CD14-positive monocyte (primary cell): ENCODE data around the gene NEGR1. TPM values are rescaled to one million over a fixed set of nuclear protein-coding genes. Genes with fewer than 3 reads are reported as not detected.

Experiments used
- DNase-seq, 3 donors: peaks; one replicate each; pipeline ENCODE4 v3.0.0-alpha.2; 2011 to 2022
- H2AFZ ChIP-seq: 2 replicates; pipeline ENCODE4 v1.6.0; 2012; ENCODE audit warnings: mild to moderate bottlenecking, low read depth, low read length, inconsistent platforms; ENCODE audit not compliant: insufficient read depth, poor library complexity, severe bottlenecking
- H3K27ac ChIP-seq, 2 donors: 1 replicate in 1 of 2; 2 replicates in 1 of 2; pipeline ENCODE4 v1.5.1; 2012 to 2013; ENCODE audit warnings: low read length in 2 of 2, control low read depth in 1 of 2, inconsistent platforms in 1 of 2, low read depth in 1 of 2, mild to moderate bottlenecking in 1 of 2
- H3K27me3 ChIP-seq, 2 donors: one replicate each; pipeline versions ENCODE4 v1.6.0 to v1.6.1; 2011 to 2013; ENCODE audit warnings: low read length in 2 of 2; ENCODE audit not compliant: control insufficient read depth in 2 of 2, insufficient read depth in 2 of 2
- H3K36me3 ChIP-seq, 2 donors: replicated peaks in 1 of 2; 1 replicate in 1 of 2; 2 replicates in 1 of 2; pipeline versions ENCODE4 v1.5.1 to v1.6.1; 2012 to 2013; ENCODE audit warnings: low read length in 2 of 2, control low read depth in 1 of 2, inconsistent platforms in 1 of 2, mild to moderate bottlenecking in 1 of 2; ENCODE audit not compliant: insufficient read depth in 2 of 2, control insufficient read depth in 1 of 2
- H3K4me1 ChIP-seq, 2 donors: 1 replicate in 1 of 2; 2 replicates in 1 of 2; pipeline versions ENCODE4 v1.5.1 to v1.6.1; 2012 to 2013; ENCODE audit warnings: low read length in 2 of 2, control low read depth in 1 of 2, inconsistent platforms in 1 of 2, mild to moderate bottlenecking in 1 of 2, moderate library complexity in 1 of 2; ENCODE audit not compliant: insufficient read depth in 2 of 2, control insufficient read depth in 1 of 2
- H3K4me2 ChIP-seq: replicated peaks from 2 replicates; pipeline ENCODE3; 2012; ENCODE audit warnings: low read length, moderate library complexity, mild to moderate bottlenecking; ENCODE audit not compliant: poor library complexity, severe bottlenecking; ENCODE audit errors: extremely low read depth
- H3K4me3 ChIP-seq, 3 experiments: fragments of 200-600 bp in 1 of 3; sonication (generic) in 1 of 3; replicated peaks in 1 of 3; 1 replicate in 2 of 3; 2 replicates in 1 of 3; pipeline ENCODE4 v1.5.1; 2011 to 2013; ENCODE audit warnings: low read length in 3 of 3, mild to moderate bottlenecking in 3 of 3, control low read depth in 2 of 3, low read depth in 2 of 3, inconsistent platforms in 1 of 3, moderate library complexity in 1 of 3
- H3K79me2 ChIP-seq: 2 replicates; pipeline ENCODE4 v1.6.0; 2012; ENCODE audit warnings: mild to moderate bottlenecking, control low read depth, inconsistent platforms, low read length, moderate library complexity; ENCODE audit not compliant: insufficient read depth
- H3K9ac ChIP-seq: 2 replicates; pipeline ENCODE4 v1.6.0; 2017; ENCODE audit warnings: low read length, mild to moderate bottlenecking; ENCODE audit not compliant: insufficient read depth, poor library complexity, severe bottlenecking
- H3K9me3 ChIP-seq, 2 donors: replicated peaks in 1 of 2; 1 replicate in 1 of 2; 2 replicates in 1 of 2; pipeline versions ENCODE4 v1.5.1 to v1.6.1; 2012 to 2013; ENCODE audit warnings: low read length in 2 of 2, control low read depth in 1 of 2; ENCODE audit not compliant: control insufficient read depth in 1 of 2, insufficient read depth in 1 of 2
- H4K20me1 ChIP-seq: 2 replicates; pipeline ENCODE4 v1.6.0; 2012; ENCODE audit warnings: mild to moderate bottlenecking, low read length, control low read depth, moderate library complexity; ENCODE audit not compliant: insufficient read depth
- H3K27ac Mint-ChIP-seq, 7 donors: one replicate each; pipeline ENCODE4 v1.8.0; 2020; ENCODE audit warnings: mild to moderate bottlenecking in 7 of 7, mixed read lengths in 7 of 7, moderate library complexity in 6 of 7, inconsistent platforms in 2 of 7
- H3K27me3 Mint-ChIP-seq, 3 donors: one replicate each; pipeline ENCODE4 v1.8.0; 2021 to 2022; ENCODE audit warnings: low read depth in 3 of 3, mild to moderate bottlenecking in 3 of 3, mixed read lengths in 3 of 3, moderate library complexity in 3 of 3, inconsistent platforms in 1 of 3
- H3K36me3 Mint-ChIP-seq, 2 donors: one replicate each; pipeline ENCODE4 v1.8.0; 2020; ENCODE audit warnings: mixed read lengths in 2 of 2, inconsistent platforms in 1 of 2, mild to moderate bottlenecking in 1 of 2
- H3K4me1 Mint-ChIP-seq: one replicate; pipeline ENCODE4 v1.8.0; 2020; ENCODE audit warnings: mild to moderate bottlenecking, mixed read lengths
- H3K4me3 Mint-ChIP-seq, 2 donors: one replicate each; pipeline ENCODE4 v1.8.0; 2020; ENCODE audit warnings: mild to moderate bottlenecking in 2 of 2, mixed read lengths in 2 of 2, moderate library complexity in 1 of 2
- H3K9me3 Mint-ChIP-seq, 7 donors: one replicate each; pipeline ENCODE4 v1.8.0; 2020 to 2022; ENCODE audit warnings: mixed read lengths in 7 of 7, mild to moderate bottlenecking in 6 of 7, moderate library complexity in 6 of 7, inconsistent platforms in 2 of 7
- CTCF ChIP-seq: fragments of 200-600 bp; IDR thresholded peaks from one replicate; pipeline ENCODE4 v1.8.0; 2022; ENCODE audit warnings: antibody characterized with exemption, mild to moderate bottlenecking
- WGBS: methylation state at CpG from one replicate; pipeline ENCODE4 v1.1.5; 2013; ENCODE audit warnings: missing lambda C conversion rate; ENCODE audit not compliant: insufficient coverage; 5-methylcytosine and 5-hydroxymethylcytosine counted together
- intact Hi-C, 2 donors: fragments of 100-400 bp; cut with micrococcal nuclease; formaldehyde crosslinking; loops; one replicate each; pipeline versions ENCODE4 v1.15.0 to v1.15.1; 2023
- polyA plus RNA-seq, 3 donors: library from polyadenylated mRNA; depleted of rRNA in 1 of 3; unstranded in 2 of 3; stranded (reverse) in 1 of 3; fragments of 300-500 nt in 2 of 3; fragments of >200 nt in 1 of 3; fragmentation: Illumina TruSeq in 2 of 3; gene quantifications; 1 replicate in 2 of 3; 2 replicates in 1 of 3; pipeline ENCODE4 v1.2.3, GENCODE V29; 2012 to 2021

The NEGR1 gene
- polyA plus RNA-seq, 3 donors = 0.03 to 0.15 (median 0.13) TPM

- H3K4me1 ChIP-seq = peaks cover 13 to 18% of the 10 kb centered on the region in 2 donors
- no peak overlapping the region for H3K4me2 ChIP-seq
- intact Hi-C loops = no loop called here
- Mint-ChIP-seq H3K4me3 (no peak overlapping the region), H3K9me3 (peaks cover 0 to 2% (median 0%) of the 10 kb centered on the region in 7 donors), H3K36me3 (no peaks in the 10 kb centered on the region), H3K27me3 (no peaks in the 10 kb centered on the region), H3K4me1 (peaks cover 18% of the 10 kb centered on the region), H3K27ac (no peak overlapping the region)
- H3K27ac ChIP-seq = no peak overlapping the region
- no peak for TF ChIP-seq CTCF
- DNase-seq = peak in 2 of 3 donors; percentile 11 to 18
- H4K20me1 ChIP-seq = no peaks in the 10 kb centered on the region
- no peaks in the 10 kb centered on the region for H3K36me3 ChIP-seq
- no peaks in the 10 kb centered on the region for H3K27me3 ChIP-seq
- no peaks in the 10 kb centered on the region for H3K9me3 ChIP-seq
- H2AFZ ChIP-seq = no peak overlapping the region
- H3K9ac ChIP-seq = no peak overlapping the region
- H3K4me3 ChIP-seq = no peak overlapping the region
- H3K79me2 ChIP-seq = no peaks in the 10 kb centered on the region
Observed at GRCh38 chr1:72278461-72278860, 3.9 kb downstream of the NEGR1 start.

GRCh38 chr1:72271555-72272085, 10.7 kb downstream of the NEGR1 start:
- no peaks in the 10 kb centered on the region for H4K20me1 ChIP-seq
- Mint-ChIP-seq H3K27ac (no peak overlapping the region), H3K27me3 (no peaks in the 10 kb centered on the region), H3K4me1 (no peaks in the 10 kb centered on the region), H3K36me3 (no peaks in the 10 kb centered on the region), H3K9me3 (peaks cover 0 to 5% (median 4%) of the 10 kb centered on the region in 7 donors), H3K4me3 (no peak overlapping the region)
- no peaks in the 10 kb centered on the region for H3K9me3 ChIP-seq
- H3K79me2 ChIP-seq = no peaks in the 10 kb centered on the region
- WGBS = no CpG with 5 or more reads among the region's 6 CpGs
- H3K4me1 ChIP-seq = no peaks in the 10 kb centered on the region
- no peak overlapping the region for H2AFZ ChIP-seq
- intact Hi-C loops = no loop called here
- no peak overlapping the region for H3K4me3 ChIP-seq
- no peak overlapping the region for H3K9ac ChIP-seq
- no peak overlapping the region for H3K27ac ChIP-seq
- no peaks in the 10 kb centered on the region for H3K36me3 ChIP-seq
- no peak overlapping the region for H3K4me2 ChIP-seq
- TF ChIP-seq CTCF = no peak
- H3K27me3 ChIP-seq = no peaks in the 10 kb centered on the region
- peak in 1 of 3 donors; percentile 7 for DNase-seq
